Measurements from ENCODE around the gene SEC14L5.
A peak's percentile ranks its signal among the peaks of the same experiment; 100 is the strongest.
"Not testable (repeated sequence)": the region's sequence is repeated elsewhere in the genome, so short reads cannot be mapped to it uniquely, and the experiment has no call there.

SEC14L5 gene

DNA sequence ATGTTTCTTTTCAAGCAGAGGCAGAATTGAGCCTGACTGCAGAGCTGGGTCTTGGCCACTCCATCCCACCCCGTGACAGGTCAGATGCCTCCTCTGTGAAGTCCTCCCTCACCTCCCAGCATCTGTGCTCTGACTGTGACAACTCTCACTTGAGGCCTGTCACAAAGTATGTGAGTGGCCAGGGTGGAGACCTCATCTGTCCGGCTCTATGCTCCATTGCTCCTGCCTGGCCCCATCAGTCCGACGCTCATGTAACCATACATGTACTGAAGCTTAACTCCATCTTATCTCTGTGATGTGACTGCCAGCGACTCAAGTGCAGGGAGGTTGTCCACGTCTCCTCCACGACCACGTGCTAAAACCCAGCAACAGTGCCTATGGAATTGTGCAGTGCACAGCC, 24.7 kb upstream of the SEC14L5 start:
- DNase-seq = no peak

DNA sequence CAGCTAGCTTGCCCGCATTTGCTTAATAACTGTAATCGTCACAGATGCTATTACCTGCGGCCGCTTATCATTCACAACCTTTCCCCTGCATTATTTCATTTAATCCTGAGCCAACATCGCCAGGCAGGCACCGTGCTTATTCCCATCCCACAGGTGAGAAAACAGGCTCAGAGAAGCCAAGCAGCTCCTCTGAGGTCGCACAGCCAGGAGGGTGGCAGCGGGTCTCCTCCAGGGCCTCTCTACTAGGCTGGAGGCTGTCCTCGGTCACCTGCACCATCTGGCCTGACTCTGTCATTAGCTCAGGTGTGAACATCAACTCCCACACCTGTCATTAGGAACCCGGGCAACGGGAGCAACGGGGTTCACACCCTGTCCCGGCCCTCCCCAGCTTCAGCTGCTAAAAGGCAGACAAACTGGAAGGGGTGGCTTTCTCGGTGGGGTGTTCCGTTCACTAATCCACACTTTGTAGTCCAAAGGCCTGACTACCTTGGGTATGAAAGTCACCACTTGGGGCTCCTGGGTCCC, 24.2 kb upstream of the SEC14L5 start:
- DNase-seq = no peak

- DNase-seq = no peak
Measured at GRCh38 chr16:4934591-4934990, 23.5 kb upstream of the SEC14L5 start.

DNA sequence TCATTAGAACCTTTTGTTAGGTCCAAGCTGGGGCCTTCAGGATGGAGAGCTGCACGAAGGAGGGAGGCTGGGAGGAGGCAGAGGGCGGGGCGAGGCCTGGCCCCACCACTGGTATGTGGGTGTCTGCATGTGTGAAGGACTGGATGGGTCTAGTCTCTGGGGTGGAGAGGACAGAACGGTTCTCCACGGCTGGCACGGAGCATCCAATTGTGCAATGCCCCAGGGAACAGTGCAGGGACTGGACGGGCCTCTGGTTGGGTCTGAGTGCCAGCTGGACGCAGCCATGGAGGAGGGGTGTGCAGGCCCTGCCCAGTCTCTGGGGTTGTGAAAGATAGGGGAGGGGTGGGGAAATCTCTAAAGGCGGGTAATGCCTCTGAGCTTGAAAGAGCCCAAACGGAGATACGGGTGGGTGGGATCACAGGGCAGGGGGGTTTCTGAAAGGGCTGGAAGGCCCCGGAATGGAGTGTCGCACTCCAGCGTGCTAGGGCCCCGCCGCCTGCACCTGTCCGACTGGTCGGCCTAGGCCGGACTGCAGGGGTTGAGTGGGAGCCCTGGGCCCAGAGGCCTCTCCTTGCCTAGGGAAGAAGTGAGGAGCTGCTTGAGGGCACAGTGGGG, 22.8 kb upstream of the SEC14L5 start:
- DNase-seq = no peak

- no peak for DNase-seq
Measured at GRCh38 chr16:4936181-4936990, 21.7 kb upstream of the SEC14L5 start.

DNA sequence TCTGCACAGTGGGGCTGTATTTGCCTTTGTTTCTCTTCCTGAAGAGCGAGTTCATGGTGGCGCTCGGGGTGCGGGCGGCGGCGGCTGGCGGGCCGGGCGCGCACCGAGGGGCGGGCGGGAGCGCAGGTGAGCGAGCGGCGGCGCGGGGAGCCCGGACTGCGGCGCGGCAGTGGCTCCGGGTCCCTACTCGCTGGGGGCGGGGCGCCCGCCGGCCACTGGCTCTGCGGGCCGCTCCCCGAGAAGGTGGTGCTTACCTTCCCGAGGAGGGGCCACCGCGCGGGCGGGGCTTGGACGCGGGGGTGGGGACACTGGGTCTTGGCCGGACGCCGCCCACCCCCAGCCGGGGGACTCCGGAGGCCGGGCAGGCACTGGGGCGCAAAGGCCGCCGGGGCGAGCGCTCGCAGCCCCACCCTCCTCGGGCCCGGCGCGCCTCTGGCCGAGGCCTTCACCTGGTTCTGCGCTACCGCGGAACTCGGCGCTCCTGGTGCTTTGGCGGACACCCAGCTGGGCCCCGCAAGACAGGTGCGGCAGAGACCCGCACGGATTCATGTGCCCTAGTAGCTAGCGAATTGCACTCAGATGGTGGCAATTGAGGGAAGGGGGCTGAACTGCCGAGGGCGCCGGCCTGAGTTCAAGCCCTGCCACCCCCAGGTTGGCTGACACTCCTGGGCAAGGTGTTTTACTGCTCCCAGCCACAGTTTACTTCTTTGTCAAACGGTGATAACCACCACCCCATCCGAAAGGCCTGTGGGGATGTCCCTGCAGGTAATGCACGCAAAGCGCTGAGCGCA, 20.9 kb upstream of the SEC14L5 start, which contains the start of gene PPL:
PPL (minus strand) TSS at position 158 of the 791 bp plus-strand sequence; CDS start at position 55, 103 bp downstream.
- DNase-seq = no peak

DNA sequence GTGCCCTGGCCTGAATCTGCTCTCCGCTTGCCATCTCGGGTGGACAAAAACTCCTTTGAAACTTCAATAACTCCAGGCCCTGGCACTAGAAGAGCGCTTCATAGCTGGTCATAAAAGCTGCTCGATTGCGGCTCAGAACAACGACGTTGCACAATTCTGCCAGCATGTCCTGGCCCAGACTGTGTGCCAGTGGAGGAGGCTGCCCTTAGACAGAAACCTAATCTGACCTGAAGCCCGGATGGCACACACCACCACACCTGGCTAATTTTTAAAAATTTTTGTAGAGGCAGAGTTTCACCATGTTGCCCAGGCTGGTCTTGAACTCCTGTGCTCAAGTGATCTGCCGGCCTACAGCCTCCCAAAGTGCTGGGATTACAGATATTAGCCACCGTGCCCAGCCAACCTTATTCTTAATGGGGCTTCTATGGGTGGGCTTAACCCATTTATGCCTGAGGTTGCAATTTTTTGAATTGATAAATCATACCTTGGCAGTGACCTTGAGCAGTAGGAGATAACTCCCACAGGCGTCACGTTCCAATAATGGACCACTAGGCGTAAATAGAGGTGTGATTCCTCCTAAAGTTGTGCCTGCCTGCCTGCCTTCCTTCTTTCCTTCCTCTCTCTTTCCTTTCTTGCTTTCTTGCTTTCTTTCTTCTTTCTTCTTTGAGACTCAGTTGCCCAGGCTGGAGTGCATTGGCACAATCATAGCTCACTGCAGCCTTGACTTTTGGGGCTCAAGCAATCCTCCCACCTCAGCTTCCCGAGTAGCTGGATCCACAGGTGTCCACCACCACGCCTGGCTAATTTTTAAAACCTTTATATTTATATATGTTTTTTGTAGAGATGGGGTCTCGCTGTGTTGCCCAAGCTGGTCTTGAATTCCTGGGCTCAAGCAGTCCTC, 20.1 kb upstream of the SEC14L5 start:
- no peak for DNase-seq

GRCh38 chr16:4938683-4939030, 19.5 kb upstream of the SEC14L5 start:
- no peak for DNase-seq

DNA sequence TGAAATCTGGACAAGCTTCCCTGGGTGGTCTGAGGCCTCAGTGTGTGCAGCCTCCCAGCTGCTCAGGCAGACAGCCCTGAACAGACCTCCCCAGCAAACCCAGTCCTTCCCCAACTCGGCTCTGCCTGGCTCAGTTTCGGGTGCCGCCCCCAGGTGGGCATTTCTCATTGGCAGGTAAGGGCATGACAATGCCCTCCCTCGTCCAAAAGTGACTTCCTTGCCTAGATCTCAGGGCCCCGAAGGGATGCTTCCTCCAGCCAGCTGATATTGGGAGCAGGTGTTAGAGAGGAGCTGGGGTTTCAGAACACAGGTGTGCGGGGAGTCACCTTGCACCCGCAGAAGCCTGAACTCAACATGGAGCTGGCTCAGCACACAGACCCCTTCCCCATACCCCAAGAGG, 17.4 kb upstream of the SEC14L5 start:
- DNase-seq = no peak

GRCh38 chr16:4942481-4942880, 15.6 kb upstream of the SEC14L5 start:
- DNase-seq = no peak

GRCh38 chr16:4944333-4945281, 13.5 kb upstream of the SEC14L5 start:
- peak; percentile 55 for DNase-seq

DNA sequence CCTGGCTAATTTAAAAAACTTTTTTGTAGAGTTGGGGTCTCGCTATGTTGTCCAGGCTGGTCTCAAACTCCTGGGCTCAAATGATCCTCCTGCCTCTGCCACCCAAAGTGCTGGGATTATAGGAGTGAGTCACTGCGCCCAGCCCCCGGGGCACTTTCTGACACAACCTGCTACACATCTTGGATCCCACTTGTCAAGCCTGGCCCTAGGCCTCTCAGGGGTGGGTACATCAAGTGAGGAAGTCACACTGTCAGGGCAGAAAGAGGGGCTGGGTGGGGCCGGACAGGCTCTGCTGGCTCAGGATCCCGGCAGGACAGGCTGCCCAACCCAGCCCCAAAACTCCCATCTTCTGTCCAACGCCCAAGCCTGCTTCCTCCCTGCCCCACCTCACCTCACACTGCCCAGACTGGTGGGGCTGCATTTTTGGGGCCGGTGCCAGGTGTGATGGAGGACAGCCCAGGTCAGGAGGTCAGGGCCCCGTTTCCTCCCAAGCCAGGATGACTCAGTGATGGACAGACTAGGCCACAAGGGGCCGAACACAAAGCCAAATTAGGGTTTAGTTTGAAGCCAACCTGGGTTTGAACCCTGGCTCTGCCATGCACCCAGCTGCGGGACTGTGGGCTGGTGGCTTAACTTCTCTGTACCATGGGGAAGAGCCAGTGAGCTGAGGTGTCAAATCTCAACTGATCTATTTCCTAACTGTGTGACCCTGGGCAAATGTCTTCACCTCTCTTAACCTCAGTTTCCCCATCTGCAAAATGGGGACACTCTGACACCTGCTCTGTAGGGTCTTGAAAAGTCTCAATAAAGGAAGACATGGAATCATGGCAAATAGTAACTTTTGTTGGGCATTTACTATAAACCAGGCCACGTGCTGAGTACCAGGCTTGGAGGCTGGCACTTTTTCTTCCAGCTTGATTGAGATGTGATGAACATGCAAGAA, 12.3 kb upstream of the SEC14L5 start:
- no peak for DNase-seq

GRCh38 chr16:4946917-4947316, 11.2 kb upstream of the SEC14L5 start:
- DNase-seq = no peak

DNA sequence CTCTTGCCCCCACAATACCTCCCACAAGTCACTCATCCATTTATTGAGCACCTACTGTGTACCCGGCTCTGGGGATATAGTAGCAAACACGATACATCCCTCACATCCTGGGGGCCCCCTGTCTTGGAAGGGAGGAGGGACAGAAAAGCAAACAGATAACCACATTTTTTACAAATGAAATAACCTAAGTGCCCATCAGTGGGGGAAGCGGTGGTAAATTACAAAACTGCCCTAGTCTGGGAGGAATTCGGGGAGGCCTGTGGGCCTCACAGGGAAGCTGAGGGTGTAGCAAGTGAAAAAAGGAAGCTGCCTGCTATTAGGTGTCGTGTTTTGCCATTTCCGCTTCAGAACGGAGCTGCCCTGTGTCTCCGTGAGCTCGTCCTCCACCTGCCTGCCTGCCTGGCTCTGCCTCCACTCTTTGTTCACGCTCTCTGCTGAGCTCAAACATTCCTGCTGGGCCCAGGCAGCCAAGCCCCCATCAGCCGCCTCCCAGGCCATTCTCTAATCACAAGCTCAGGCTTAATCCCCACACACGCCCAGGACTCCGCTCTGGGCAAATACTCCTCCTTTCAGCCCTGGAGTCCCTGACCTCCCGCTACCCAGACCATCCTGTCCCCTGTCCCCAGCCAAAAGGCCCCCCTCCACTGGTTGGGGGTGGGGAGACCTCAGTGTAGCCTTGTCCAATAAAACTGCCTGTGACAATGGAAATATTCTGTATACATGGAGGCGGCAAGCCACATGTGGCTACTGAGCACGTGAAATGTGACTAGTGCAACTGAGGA, 10.2 kb upstream of the SEC14L5 start:
- peak; percentile 37 for DNase-seq

DNA sequence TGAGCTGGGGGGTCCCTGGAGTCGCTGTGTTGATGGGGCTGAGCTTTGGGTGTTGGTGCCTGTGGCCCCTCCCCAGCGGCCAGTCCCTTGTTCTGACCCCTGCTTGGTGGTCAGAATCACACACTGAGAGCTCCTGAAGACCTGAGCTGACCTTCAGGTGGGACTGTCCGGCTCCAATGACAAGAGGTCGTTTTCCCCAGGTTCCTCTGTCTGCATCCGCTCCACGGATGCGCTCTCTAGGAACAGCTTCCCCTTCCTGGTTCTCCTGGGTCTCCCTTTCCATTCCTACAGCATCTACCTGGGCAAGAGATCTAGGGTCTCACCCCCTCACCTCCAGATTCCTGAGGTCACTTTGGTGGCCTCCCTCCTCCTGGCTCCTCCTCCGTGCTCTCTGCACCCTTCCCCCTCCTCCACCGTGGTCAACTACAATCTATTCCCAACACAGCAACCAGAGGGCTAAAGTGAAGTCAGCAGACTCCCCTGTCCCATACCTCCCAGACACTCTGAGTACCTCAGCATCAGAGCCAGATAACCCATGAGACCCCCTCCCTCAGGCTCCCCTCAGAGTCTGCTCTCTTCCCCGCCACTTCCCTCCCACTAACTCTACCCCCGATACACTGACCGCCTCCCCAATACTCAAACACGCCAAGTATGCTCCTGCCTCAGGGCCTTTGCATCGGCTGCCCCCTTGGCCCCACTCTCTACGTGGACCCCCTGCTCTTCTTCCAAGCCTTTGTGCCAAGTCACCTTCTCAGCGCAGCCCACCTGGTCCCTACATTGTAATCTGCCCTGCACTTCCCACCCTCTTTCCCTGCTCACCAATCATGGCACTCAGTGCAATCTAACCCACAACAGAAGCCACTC, 9.0 kb upstream of the SEC14L5 start:
- DNase-seq = no peak

DNA sequence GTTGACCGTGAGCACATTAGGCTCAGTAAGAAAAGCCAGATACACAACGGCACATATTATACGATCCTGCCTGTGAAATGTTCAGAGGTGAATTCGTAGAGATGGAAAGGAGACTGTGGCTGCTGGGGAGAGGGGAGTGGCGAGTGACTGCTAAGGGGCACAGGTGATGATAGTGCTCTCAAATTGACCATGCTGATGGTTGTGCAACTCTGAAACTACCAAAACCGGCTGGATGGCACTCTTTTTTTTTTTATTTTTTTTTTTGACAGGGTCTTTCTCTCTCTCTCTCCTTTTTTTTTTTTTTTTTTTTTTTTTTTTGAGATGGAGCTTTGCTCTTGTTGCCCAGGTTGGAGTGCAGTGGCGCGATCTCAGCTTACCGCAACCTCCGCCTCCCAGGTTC, 8.1 kb upstream of the SEC14L5 start:
- no peak for DNase-seq

DNA sequence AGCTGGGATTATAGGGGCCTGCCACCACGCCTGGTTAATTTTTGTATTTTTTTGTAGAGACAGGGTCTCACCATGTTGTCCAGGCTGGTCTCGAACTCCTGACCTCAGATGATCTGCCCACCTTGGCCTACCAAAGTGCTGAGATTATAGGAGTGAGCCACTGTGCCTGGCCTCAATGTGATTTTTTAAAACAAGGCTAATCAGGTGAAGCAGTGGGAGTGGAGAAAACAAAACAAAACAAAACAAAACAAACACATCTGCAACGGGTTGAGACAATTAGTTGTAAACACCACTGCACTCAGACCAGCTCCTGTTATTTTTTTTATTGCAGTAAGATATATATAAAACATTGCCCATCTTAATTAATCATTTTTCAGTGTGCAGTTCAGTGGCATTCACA, 6.5 kb upstream of the SEC14L5 start:
- DNase-seq = not testable (repeated sequence)

GRCh38 chr16:4954714-4955113, 3.4 kb upstream of the SEC14L5 start:
- no peak for DNase-seq

Measured in suppressor macrophage treated with lipopolysaccharide for 4 hours (primary cell).